Measurements from ENCODE around the gene ZNF143. TPM values are rescaled to one million over a fixed set of nuclear protein-coding genes. Genes with fewer than 3 reads are reported as not detected.
"Not testable (repeated sequence)": the region's sequence is repeated elsewhere in the genome, so short reads cannot be mapped to it uniquely, and the experiment has no call there.

Gene ZNF143
- polyA plus RNA-seq (2012; ENCODE audit: missing spikeins): 21.3 TPM

DNA sequence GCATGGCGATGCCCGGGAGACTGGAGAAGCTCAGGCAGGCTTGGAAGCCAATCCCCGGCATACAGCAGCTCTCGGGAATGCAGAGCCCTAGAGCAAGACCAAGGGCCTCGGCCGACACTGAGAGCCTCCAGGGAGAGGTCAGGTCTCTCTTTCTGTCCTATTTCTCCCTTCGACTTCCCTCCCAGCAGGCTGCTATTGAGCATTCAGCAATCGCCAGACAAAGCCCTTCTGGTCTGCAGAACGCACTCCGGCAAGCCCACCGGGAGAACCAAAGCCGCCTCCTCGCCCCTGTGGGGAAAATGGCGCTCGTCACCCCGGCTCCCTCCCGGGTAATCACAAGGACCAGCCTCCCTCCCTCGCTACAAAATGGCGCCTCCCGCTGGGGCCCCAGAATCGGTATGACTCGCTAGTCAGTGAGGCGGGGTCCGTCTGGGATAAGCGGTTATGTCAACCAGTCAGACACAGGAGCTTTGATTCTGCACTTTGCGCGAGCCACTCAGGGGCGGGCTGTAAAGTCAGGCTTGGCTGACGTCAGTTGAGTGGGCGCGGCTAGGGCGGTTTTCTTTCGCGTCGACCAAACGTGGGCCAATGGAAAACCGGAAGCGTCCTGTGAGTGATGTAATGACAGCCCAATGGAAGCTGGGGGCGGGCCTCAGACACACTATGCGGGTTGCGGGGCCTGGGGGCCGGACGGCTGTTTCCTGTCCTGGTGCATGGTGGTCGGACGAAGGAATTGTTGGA lies at the start of gene ZNF143:
TSS of gene ZNF143 (plus strand) at position 691 of the 741 bp plus-strand sequence. CDS start 10,297 bp downstream, outside the sequence.
- peak; percentile 99 for FAIRE-seq

DNA sequence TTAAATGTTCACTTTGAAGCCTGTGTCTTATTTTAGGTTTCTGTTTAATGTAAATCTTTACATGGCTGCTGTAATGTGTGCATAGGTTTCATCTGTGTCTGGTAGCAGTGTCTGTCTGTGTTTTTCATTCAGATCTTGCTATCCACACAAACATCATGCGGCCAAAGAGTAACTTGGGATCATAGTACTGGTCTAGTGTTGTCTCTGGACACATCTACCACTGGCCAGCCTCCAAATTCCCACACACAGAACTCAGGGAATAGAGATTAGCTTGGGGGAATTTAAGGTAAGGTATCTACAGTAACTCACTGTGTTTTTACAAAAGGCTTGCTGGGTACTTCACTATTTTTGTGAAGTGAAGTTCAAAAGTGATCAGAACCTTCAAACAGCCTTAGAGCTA lies 32.1 kb upstream of the ZNF143 start:
- TF ChIP-seq POLR2A (IDR thresholded peaks at IDR 0.05; ENCODE audit: low read depth, low read length) (no peak), POLR2AphosphoS5 (IDR thresholded peaks at IDR 0.05; ENCODE audit: low read depth, low read length) (no peak)
- no peak for DNase-seq (ENCODE audit: insufficient read length)
- FAIRE-seq: peak; percentile 72

More for the DNA sequence above, at the start of gene ZNF143:
- DNase-seq (ENCODE audit: insufficient read length): peak; percentile 74
- TF ChIP-seq POLR2AphosphoS5 (IDR thresholded peaks at IDR 0.05; ENCODE audit: low read depth, low read length) (peak; percentile 84), POLR2A (IDR thresholded peaks at IDR 0.05; ENCODE audit: low read depth, low read length) (peak; percentile 67), TAF1 (IDR thresholded peaks at IDR 0.05; ENCODE audit: borderline replicate concordance, low read depth, low read length) (peak; percentile 93)

- DNase-seq (ENCODE audit: insufficient read length) (no peak), FAIRE-seq (no peak)
- no peak for TF ChIP-seq POLR2AphosphoS5 (IDR thresholded peaks at IDR 0.05; ENCODE audit: low read depth, low read length)
- TF ChIP-seq TAF1 (IDR thresholded peaks at IDR 0.05; ENCODE audit: borderline replicate concordance, low read depth, low read length): no peak
- TF ChIP-seq POLR2A (IDR thresholded peaks at IDR 0.05; ENCODE audit: low read depth, low read length): no peak
These were observed 22.2 kb upstream of the ZNF143 start for GRCh38 chr11:9438611-9439010.

- DNase-seq (ENCODE audit: insufficient read length) (no peak), FAIRE-seq (no peak)
These were observed 14.6 kb upstream of the ZNF143 start for GRCh38 chr11:9446230-9446629.

GRCh38 chr11:9448576-9449352 lies 12.0 kb upstream of the ZNF143 start:
- DNase-seq (ENCODE audit: insufficient read length): no peak
- no peak for FAIRE-seq
- TF ChIP-seq TAF1 (IDR thresholded peaks at IDR 0.05; ENCODE audit: borderline replicate concordance, low read depth, low read length): no peak
- TF ChIP-seq POLR2AphosphoS5 (IDR thresholded peaks at IDR 0.05; ENCODE audit: low read depth, low read length): 0 out of 2 replicates have a peak, but pooled peaks have one; percentile 32
- no peak for TF ChIP-seq POLR2A (IDR thresholded peaks at IDR 0.05; ENCODE audit: low read depth, low read length)

More at GRCh38 chr11:9446230-9446629, 14.6 kb upstream of the ZNF143 start:
- TF ChIP-seq POLR2A (IDR thresholded peaks at IDR 0.05; ENCODE audit: low read depth, low read length): no peak
- TF ChIP-seq POLR2AphosphoS5 (IDR thresholded peaks at IDR 0.05; ENCODE audit: low read depth, low read length): no peak
- no peak for TF ChIP-seq TAF1 (IDR thresholded peaks at IDR 0.05; ENCODE audit: borderline replicate concordance, low read depth, low read length)

GRCh38 chr11:9452023-9452422 lies 8.8 kb upstream of the ZNF143 start:
- not testable (repeated sequence) for FAIRE-seq; DNase-seq (ENCODE audit: insufficient read length)

DNA sequence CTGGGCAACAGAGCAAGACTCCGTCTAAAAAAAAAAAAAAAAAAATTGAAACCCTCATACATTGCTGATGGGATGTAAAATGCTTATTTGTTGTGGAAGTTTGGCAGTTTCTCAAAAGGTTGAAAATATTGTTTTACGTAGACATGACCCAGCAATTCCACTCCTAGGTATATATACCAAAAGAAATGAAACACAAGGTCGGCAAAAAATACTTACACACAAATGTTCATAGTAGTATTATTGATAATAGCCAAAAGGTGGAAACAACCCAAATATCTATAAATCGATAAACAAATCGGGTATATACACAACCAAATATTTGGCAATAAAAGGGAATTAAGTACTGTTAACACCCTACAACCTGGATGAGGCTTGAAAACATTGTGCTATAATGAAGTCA lies 5.1 kb upstream of the ZNF143 start:
- FAIRE-seq (no peak), DNase-seq (ENCODE audit: insufficient read length) (no peak)
- TF ChIP-seq POLR2AphosphoS5 (IDR thresholded peaks at IDR 0.05; ENCODE audit: low read depth, low read length) (no peak), TAF1 (IDR thresholded peaks at IDR 0.05; ENCODE audit: borderline replicate concordance, low read depth, low read length) (no peak), POLR2A (IDR thresholded peaks at IDR 0.05; ENCODE audit: low read depth, low read length) (no peak)

DNA sequence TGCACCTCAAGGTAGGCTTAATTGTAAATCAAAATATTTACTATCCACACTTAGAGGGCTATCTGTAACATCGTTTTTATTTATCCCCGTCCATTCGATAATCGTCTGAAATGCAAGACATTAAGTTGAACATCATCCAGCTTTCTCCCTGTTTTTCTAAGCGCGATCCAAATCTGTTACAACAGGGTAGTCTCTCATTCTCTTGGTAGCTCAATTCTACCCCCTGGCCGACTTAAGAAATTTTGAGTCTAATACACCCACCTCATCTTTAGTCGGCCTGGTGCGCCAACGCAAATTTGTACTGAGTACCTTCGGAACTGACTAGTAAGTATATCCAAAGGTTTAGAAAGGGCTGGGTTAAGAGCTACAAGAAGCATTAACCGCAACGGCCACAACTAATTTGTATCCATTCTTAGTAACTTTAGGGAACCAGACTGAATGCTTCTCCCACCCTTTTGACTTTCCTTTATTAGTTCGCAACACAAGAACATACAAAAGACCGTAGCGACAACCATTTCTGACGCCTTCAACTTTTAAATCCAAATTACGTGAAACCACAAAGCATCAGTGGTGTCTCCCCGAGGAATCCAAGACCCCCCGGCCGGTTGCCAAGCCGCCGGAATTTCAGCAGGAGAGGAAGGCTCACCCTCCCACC lies 1.0 kb upstream of the ZNF143 start:
- DNase-seq (ENCODE audit: insufficient read length) (no peak), FAIRE-seq (peak; percentile 70)
- TF ChIP-seq POLR2AphosphoS5 (IDR thresholded peaks at IDR 0.05; ENCODE audit: low read depth, low read length) (no peak; the same call in 1 of the 2 replicates), POLR2A (IDR thresholded peaks at IDR 0.05; ENCODE audit: low read depth, low read length) (no peak; the same call in 1 of the 2 replicates), TAF1 (IDR thresholded peaks at IDR 0.05; ENCODE audit: borderline replicate concordance, low read depth, low read length) (no peak)

DNA sequence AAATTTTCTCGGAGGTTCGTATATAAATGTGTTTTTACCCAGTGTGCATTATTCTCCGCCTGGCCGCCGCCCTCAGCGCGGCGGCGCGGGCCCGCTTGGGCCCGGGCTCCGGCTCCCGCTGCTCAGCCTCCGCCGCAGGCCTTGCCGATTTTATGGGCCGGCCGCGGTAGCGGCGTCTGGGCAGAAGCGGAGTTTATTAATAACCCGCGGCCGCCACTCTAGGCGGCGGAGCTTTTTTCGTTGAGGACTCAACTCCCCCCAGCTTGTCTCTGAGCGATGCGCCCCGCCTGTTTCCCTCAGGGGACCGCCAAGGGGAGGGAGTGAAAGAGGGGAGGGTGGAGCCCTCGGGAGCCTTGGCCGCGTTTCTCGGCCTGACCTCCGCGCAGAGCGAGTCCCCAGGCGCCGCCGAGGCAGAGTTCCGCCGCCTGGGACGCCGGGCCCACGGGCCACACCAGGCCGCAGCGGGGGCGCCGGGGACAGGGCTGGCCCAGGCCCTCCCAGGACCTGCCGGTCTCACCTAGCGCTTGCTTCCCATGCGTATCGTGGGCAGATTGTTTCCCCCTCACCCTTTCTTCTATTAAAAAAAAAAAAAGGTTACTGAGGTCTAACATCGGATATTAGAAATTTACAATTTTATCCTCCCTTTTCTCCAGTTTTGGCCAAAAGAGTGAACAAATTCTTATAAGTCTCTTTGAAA lies 399 bp downstream of the ZNF143 start:
- TF ChIP-seq POLR2A (IDR thresholded peaks at IDR 0.05; ENCODE audit: low read depth, low read length) (peak; percentile 92), TAF1 (IDR thresholded peaks at IDR 0.05; ENCODE audit: borderline replicate concordance, low read depth, low read length) (peak; percentile 96; the same call in 1 of the 2 replicates), POLR2AphosphoS5 (IDR thresholded peaks at IDR 0.05; ENCODE audit: low read depth, low read length) (peak; percentile 93)
- DNase-seq (ENCODE audit: insufficient read length): peak; percentile 68
- peak; percentile 88 for FAIRE-seq

- DNase-seq (ENCODE audit: insufficient read length) (no peak), FAIRE-seq (no peak)
- TF ChIP-seq POLR2A (IDR thresholded peaks at IDR 0.05; ENCODE audit: low read depth, low read length) (no peak), POLR2AphosphoS5 (IDR thresholded peaks at IDR 0.05; ENCODE audit: low read depth, low read length) (no peak), TAF1 (IDR thresholded peaks at IDR 0.05; ENCODE audit: borderline replicate concordance, low read depth, low read length) (no peak)
These were observed 935 bp downstream of the ZNF143 start for GRCh38 chr11:9461760-9462134.

Measured in GM12892 (cell line).